Measurements from ENCODE around the gene RGS7.

The RGS7 gene

GRCh38 chr1:241083285-241083684, 273.7 kb downstream of the RGS7 start:
- no peak overlapping the region for H3K4me3 ChIP-seq (ENCODE audit: low read depth in 1 of 2, low read length in 2 of 2)
- H3K9ac ChIP-seq (ENCODE audit: low read depth in 1 of 2, low read length in 2 of 2) = no peak overlapping the region
- H3K27me3 ChIP-seq (ENCODE audit: control insufficient read depth in 1 of 2, insufficient read depth in 2 of 2, low read length in 2 of 2) = no peaks in the 10 kb centered on the region
- H3K36me3 ChIP-seq (ENCODE audit: control insufficient read depth in 1 of 2, insufficient read depth in 2 of 2, low read length in 2 of 2) = no peaks in the 10 kb centered on the region
- no peaks in the 10 kb centered on the region for H3K9me3 ChIP-seq (ENCODE audit: control insufficient read depth in 1 of 2, low read length in 2 of 2)
- H3K27ac ChIP-seq (ENCODE audit: low read depth, low read length) = no peak overlapping the region
- H3K4me1 ChIP-seq (ENCODE audit: control insufficient read depth in 1 of 2, insufficient read depth in 2 of 2, low read length in 2 of 2) = no peaks in the 10 kb centered on the region

GRCh38 chr1:241081473-241081872, 275.5 kb downstream of the RGS7 start:
- H3K36me3 ChIP-seq (ENCODE audit: control insufficient read depth in 1 of 2, insufficient read depth in 2 of 2, low read length in 2 of 2) = no peaks in the 10 kb centered on the region
- no peaks in the 10 kb centered on the region for H3K9me3 ChIP-seq (ENCODE audit: control insufficient read depth in 1 of 2, low read length in 2 of 2)
- H3K4me3 ChIP-seq (ENCODE audit: low read depth in 1 of 2, low read length in 2 of 2) = no peak overlapping the region
- H3K27me3 ChIP-seq (ENCODE audit: control insufficient read depth in 1 of 2, insufficient read depth in 2 of 2, low read length in 2 of 2) = no peaks in the 10 kb centered on the region
- no peaks in the 10 kb centered on the region for H3K4me1 ChIP-seq (ENCODE audit: control insufficient read depth in 1 of 2, insufficient read depth in 2 of 2, low read length in 2 of 2)
- no peak overlapping the region for H3K27ac ChIP-seq (ENCODE audit: low read depth, low read length)
- no peak overlapping the region for H3K9ac ChIP-seq (ENCODE audit: low read depth in 1 of 2, low read length in 2 of 2)

GRCh38 chr1:241079459-241079858, 277.5 kb downstream of the RGS7 start:
- Histone ChIP-seq H3K9me3 (ENCODE audit: control insufficient read depth in 1 of 2, low read length in 2 of 2) (no peaks in the 10 kb centered on the region), H3K27me3 (ENCODE audit: control insufficient read depth in 1 of 2, insufficient read depth in 2 of 2, low read length in 2 of 2) (no peaks in the 10 kb centered on the region), H3K36me3 (ENCODE audit: control insufficient read depth in 1 of 2, insufficient read depth in 2 of 2, low read length in 2 of 2) (no peaks in the 10 kb centered on the region), H3K27ac (ENCODE audit: low read depth, low read length) (no peak overlapping the region), H3K4me3 (ENCODE audit: low read depth in 1 of 2, low read length in 2 of 2) (no peak overlapping the region), H3K9ac (ENCODE audit: low read depth in 1 of 2, low read length in 2 of 2) (no peak overlapping the region), H3K4me1 (ENCODE audit: control insufficient read depth in 1 of 2, insufficient read depth in 2 of 2, low read length in 2 of 2) (no peaks in the 10 kb centered on the region)

GRCh38 chr1:241079047-241079446, 278.0 kb downstream of the RGS7 start:
- H3K9ac ChIP-seq (ENCODE audit: low read depth in 1 of 2, low read length in 2 of 2) = no peak overlapping the region
- H3K9me3 ChIP-seq (ENCODE audit: control insufficient read depth in 1 of 2, low read length in 2 of 2) = no peaks in the 10 kb centered on the region
- no peak overlapping the region for H3K27ac ChIP-seq (ENCODE audit: low read depth, low read length)
- H3K36me3 ChIP-seq (ENCODE audit: control insufficient read depth in 1 of 2, insufficient read depth in 2 of 2, low read length in 2 of 2) = no peaks in the 10 kb centered on the region
- H3K4me3 ChIP-seq (ENCODE audit: low read depth in 1 of 2, low read length in 2 of 2) = no peak overlapping the region
- no peaks in the 10 kb centered on the region for H3K27me3 ChIP-seq (ENCODE audit: control insufficient read depth in 1 of 2, insufficient read depth in 2 of 2, low read length in 2 of 2)
- no peaks in the 10 kb centered on the region for H3K4me1 ChIP-seq (ENCODE audit: control insufficient read depth in 1 of 2, insufficient read depth in 2 of 2, low read length in 2 of 2)

GRCh38 chr1:241077386-241078147, 279.4 kb downstream of the RGS7 start:
- Histone ChIP-seq H3K4me3 (ENCODE audit: low read depth in 1 of 2, low read length in 2 of 2) (no peak overlapping the region), H3K4me1 (ENCODE audit: control insufficient read depth in 1 of 2, insufficient read depth in 2 of 2, low read length in 2 of 2) (no peaks in the 10 kb centered on the region), H3K36me3 (ENCODE audit: control insufficient read depth in 1 of 2, insufficient read depth in 2 of 2, low read length in 2 of 2) (no peaks in the 10 kb centered on the region), H3K9me3 (ENCODE audit: control insufficient read depth in 1 of 2, low read length in 2 of 2) (no peaks in the 10 kb centered on the region), H3K9ac (ENCODE audit: low read depth in 1 of 2, low read length in 2 of 2) (no peak overlapping the region), H3K27me3 (ENCODE audit: control insufficient read depth in 1 of 2, insufficient read depth in 2 of 2, low read length in 2 of 2) (no peaks in the 10 kb centered on the region), H3K27ac (ENCODE audit: low read depth, low read length) (no peak overlapping the region)

- no peak overlapping the region for H3K9ac ChIP-seq (ENCODE audit: low read depth in 1 of 2, low read length in 2 of 2)
- no peaks in the 10 kb centered on the region for H3K36me3 ChIP-seq (ENCODE audit: control insufficient read depth in 1 of 2, insufficient read depth in 2 of 2, low read length in 2 of 2)
- H3K27ac ChIP-seq (ENCODE audit: low read depth, low read length) = no peak overlapping the region
- H3K4me1 ChIP-seq (ENCODE audit: control insufficient read depth in 1 of 2, insufficient read depth in 2 of 2, low read length in 2 of 2) = no peaks in the 10 kb centered on the region
- no peaks in the 10 kb centered on the region for H3K9me3 ChIP-seq (ENCODE audit: control insufficient read depth in 1 of 2, low read length in 2 of 2)
- H3K27me3 ChIP-seq (ENCODE audit: control insufficient read depth in 1 of 2, insufficient read depth in 2 of 2, low read length in 2 of 2) = no peaks in the 10 kb centered on the region
- no peak overlapping the region for H3K4me3 ChIP-seq (ENCODE audit: low read depth in 1 of 2, low read length in 2 of 2)
Measured at GRCh38 chr1:241074507-241074906, 282.5 kb downstream of the RGS7 start.

- Histone ChIP-seq H3K4me3 (ENCODE audit: low read depth in 1 of 2, low read length in 2 of 2) (no peak overlapping the region), H3K9ac (ENCODE audit: low read depth in 1 of 2, low read length in 2 of 2) (no peak overlapping the region), H3K4me1 (ENCODE audit: control insufficient read depth in 1 of 2, insufficient read depth in 2 of 2, low read length in 2 of 2) (no peaks in the 10 kb centered on the region), H3K36me3 (ENCODE audit: control insufficient read depth in 1 of 2, insufficient read depth in 2 of 2, low read length in 2 of 2) (no peaks in the 10 kb centered on the region), H3K9me3 (ENCODE audit: control insufficient read depth in 1 of 2, low read length in 2 of 2) (no peaks in the 10 kb centered on the region), H3K27ac (ENCODE audit: low read depth, low read length) (no peak overlapping the region), H3K27me3 (ENCODE audit: control insufficient read depth in 1 of 2, insufficient read depth in 2 of 2, low read length in 2 of 2) (no peaks in the 10 kb centered on the region)
Measured at GRCh38 chr1:241068359-241068758, 288.6 kb downstream of the RGS7 start.

- H3K9ac ChIP-seq (ENCODE audit: low read depth in 1 of 2, low read length in 2 of 2) = no peak overlapping the region
- no peak overlapping the region for H3K27ac ChIP-seq (ENCODE audit: low read depth, low read length)
- H3K9me3 ChIP-seq (ENCODE audit: control insufficient read depth in 1 of 2, low read length in 2 of 2) = no peaks in the 10 kb centered on the region
- H3K27me3 ChIP-seq (ENCODE audit: control insufficient read depth in 1 of 2, insufficient read depth in 2 of 2, low read length in 2 of 2) = no peaks in the 10 kb centered on the region
- H3K4me1 ChIP-seq (ENCODE audit: control insufficient read depth in 1 of 2, insufficient read depth in 2 of 2, low read length in 2 of 2) = no peaks in the 10 kb centered on the region
- no peaks in the 10 kb centered on the region for H3K36me3 ChIP-seq (ENCODE audit: control insufficient read depth in 1 of 2, insufficient read depth in 2 of 2, low read length in 2 of 2)
- no peak overlapping the region for H3K4me3 ChIP-seq (ENCODE audit: low read depth in 1 of 2, low read length in 2 of 2)
Measured at GRCh38 chr1:241063276-241063675, 293.7 kb downstream of the RGS7 start.

- no peaks in the 10 kb centered on the region for H3K27me3 ChIP-seq (ENCODE audit: control insufficient read depth in 1 of 2, insufficient read depth in 2 of 2, low read length in 2 of 2)
- no peaks in the 10 kb centered on the region for H3K36me3 ChIP-seq (ENCODE audit: control insufficient read depth in 1 of 2, insufficient read depth in 2 of 2, low read length in 2 of 2)
- no peaks in the 10 kb centered on the region for H3K4me1 ChIP-seq (ENCODE audit: control insufficient read depth in 1 of 2, insufficient read depth in 2 of 2, low read length in 2 of 2)
- no peak overlapping the region for H3K4me3 ChIP-seq (ENCODE audit: low read depth in 1 of 2, low read length in 2 of 2)
- no peak overlapping the region for H3K27ac ChIP-seq (ENCODE audit: low read depth, low read length)
- H3K9ac ChIP-seq (ENCODE audit: low read depth in 1 of 2, low read length in 2 of 2) = no peak overlapping the region
- no peaks in the 10 kb centered on the region for H3K9me3 ChIP-seq (ENCODE audit: control insufficient read depth in 1 of 2, low read length in 2 of 2)
Measured at GRCh38 chr1:241061062-241061461, 295.9 kb downstream of the RGS7 start.

GRCh38 chr1:241048622-241049021, 308.4 kb downstream of the RGS7 start:
- H3K27ac ChIP-seq (ENCODE audit: low read depth, low read length) = no peak overlapping the region
- no peaks in the 10 kb centered on the region for H3K9me3 ChIP-seq (ENCODE audit: control insufficient read depth in 1 of 2, low read length in 2 of 2)
- H3K9ac ChIP-seq (ENCODE audit: low read depth in 1 of 2, low read length in 2 of 2) = no peak overlapping the region
- H3K4me3 ChIP-seq (ENCODE audit: low read depth in 1 of 2, low read length in 2 of 2) = no peak overlapping the region
- H3K4me1 ChIP-seq (ENCODE audit: control insufficient read depth in 1 of 2, insufficient read depth in 2 of 2, low read length in 2 of 2) = no peaks in the 10 kb centered on the region
- H3K27me3 ChIP-seq (ENCODE audit: control insufficient read depth in 1 of 2, insufficient read depth in 2 of 2, low read length in 2 of 2) = no peaks in the 10 kb centered on the region
- H3K36me3 ChIP-seq (ENCODE audit: control insufficient read depth in 1 of 2, insufficient read depth in 2 of 2, low read length in 2 of 2) = no peaks in the 10 kb centered on the region

All from duodenal mucosa (tissue), 2 donors.